Caco-2 (cell line): ENCODE results near the gene AKR1C1. TPM values are rescaled to one million over a fixed set of nuclear protein-coding genes. Genes with fewer than 3 reads are reported as not detected.
"Not testable (repeated sequence)": the region's sequence is repeated elsewhere in the genome, so short reads cannot be mapped to it uniquely, and the experiment has no call there.

Source experiments
- BruUV-seq: library from RNA; stranded (reverse); fragments of 400-500 nt; replicated peaks from 2 replicates; lab custom pipeline; 2021; lab: Mats Ljungman, UMichigan
- CTCF ChIA-PET: fragments of 300-600 bp; sonication (Branson Sonifier 250); formaldehyde crosslinking; loops from one replicate; lab custom pipeline; 2022; ENCODE audit warnings: antibody characterized with exemption; lab: Charles Lee
- POLR2A ChIA-PET: fragments of 300-600 bp; sonication (Branson Sonifier 250); formaldehyde crosslinking; loops from one replicate; lab custom pipeline; 2022; ENCODE audit warnings: antibody characterized with exemption; lab: Charles Lee
- DNase-seq, 2 experiments: peaks; one replicate each; pipeline versions ENCODE4 v3.0.0 to v3.0.0-alpha.2; 2020 to 2022
- H3K27me3 ChIP-seq: replicated peaks from 2 replicates; pipeline ENCODE4 v1.6.0; 2011; ENCODE audit warnings: low read length; ENCODE audit not compliant: control insufficient read depth, insufficient read depth
- H3K36me3 ChIP-seq: 2 replicates; pipeline ENCODE4 v1.5.1; 2011; ENCODE audit warnings: low read length; ENCODE audit not compliant: control insufficient read depth, insufficient read depth
- H3K4me1 ChIP-seq: fragments of 250-450 bp; sonication (Bioruptor Pico); 2 replicates; pipeline ENCODE4 v1.5.1; 2020; ENCODE audit warnings: mild to moderate bottlenecking
- H3K4me3 ChIP-seq: 2 replicates; pipeline ENCODE4 v1.5.1; 2011; ENCODE audit warnings: low read depth, mild to moderate bottlenecking, control low read depth, low read length
- H3K9me3 ChIP-seq: fragments of 250-450 bp; sonication (Bioruptor Pico); 2 replicates; pipeline ENCODE4 v1.5.1; 2020; ENCODE audit warnings: mild to moderate bottlenecking, moderate library complexity
- H3K27ac Mint-ChIP-seq: one replicate; pipeline ENCODE4 v1.8.0; 2022; ENCODE audit warnings: mixed read lengths; ENCODE audit not compliant: unreplicated experiment
- H3K27me3 Mint-ChIP-seq: one replicate; pipeline ENCODE4 v1.8.0; 2022; ENCODE audit warnings: mixed read lengths; ENCODE audit not compliant: insufficient read depth, unreplicated experiment
- H3K36me3 Mint-ChIP-seq: one replicate; pipeline ENCODE4 v1.8.0; 2022; ENCODE audit warnings: mild to moderate bottlenecking, mixed read lengths; ENCODE audit not compliant: insufficient read depth, unreplicated experiment
- H3K4me1 Mint-ChIP-seq: one replicate; pipeline ENCODE4 v1.8.0; 2022; ENCODE audit warnings: low read depth, mixed read lengths; ENCODE audit not compliant: unreplicated experiment
- H3K4me3 Mint-ChIP-seq: one replicate; pipeline ENCODE4 v1.8.0; 2022; ENCODE audit warnings: mild to moderate bottlenecking, moderate library complexity, mixed read lengths; ENCODE audit not compliant: unreplicated experiment
- H3K9me3 Mint-ChIP-seq: one replicate; pipeline ENCODE4 v1.8.0; 2022; ENCODE audit warnings: mixed read lengths; ENCODE audit not compliant: unreplicated experiment
- intact Hi-C: fragments of 100-400 bp; cut with micrococcal nuclease; formaldehyde crosslinking; loops from one replicate; pipeline ENCODE4 v1.10.0; 2022; ENCODE audit not compliant: unreplicated experiment
- total RNA-seq: library from RNA; stranded (reverse); gene quantifications from 2 replicates; pipeline ENCODE4 v1.2.3, GENCODE V29; 2022
- TF ChIP-seq, protein P1 (sequence below), 2 experiments: fragments of 200-600 bp in 1 of 2; IDR thresholded peaks; 1 replicate in 1 of 2; 2 replicates in 1 of 2; pipeline versions ENCODE4 v1.5.1 to v1.8.0; 2011 to 2022; ENCODE audit warnings: antibody characterized with exemption in 1 of 2, control low read depth in 1 of 2, inconsistent platforms in 1 of 2, low read depth in 1 of 2, low read length in 1 of 2, mild to moderate bottlenecking in 1 of 2, moderate library complexity in 1 of 2; ENCODE audit not compliant: insufficient read depth in 1 of 2, severe bottlenecking in 1 of 2, unreplicated experiment in 1 of 2

AKR1C1 gene
- total RNA-seq, 1 experiment from 2014 or later: 27.1 TPM

DNA sequence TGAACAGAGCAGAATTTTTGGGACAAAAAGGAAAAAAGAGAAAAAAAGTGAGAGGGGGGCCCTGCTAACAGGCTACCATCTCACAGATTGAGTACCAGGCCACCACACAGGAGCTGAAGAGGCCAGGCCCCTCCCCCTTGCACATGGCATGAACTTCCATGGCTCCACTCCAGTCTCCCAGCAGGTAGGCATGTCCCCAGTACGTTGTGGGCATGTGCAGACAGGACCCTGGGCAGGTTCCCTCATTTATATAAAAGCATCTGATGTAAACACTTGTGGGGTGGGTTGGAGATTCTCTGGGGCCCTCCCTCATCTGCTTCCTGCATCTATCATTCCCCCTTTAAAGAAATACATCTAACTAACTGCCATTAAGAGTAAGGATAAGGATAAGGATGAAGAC lies 45.0 kb upstream of the AKR1C1 start:
- no peaks in the 10 kb centered on the region for H3K9me3 ChIP-seq
- TF ChIP-seq, protein P1, sequence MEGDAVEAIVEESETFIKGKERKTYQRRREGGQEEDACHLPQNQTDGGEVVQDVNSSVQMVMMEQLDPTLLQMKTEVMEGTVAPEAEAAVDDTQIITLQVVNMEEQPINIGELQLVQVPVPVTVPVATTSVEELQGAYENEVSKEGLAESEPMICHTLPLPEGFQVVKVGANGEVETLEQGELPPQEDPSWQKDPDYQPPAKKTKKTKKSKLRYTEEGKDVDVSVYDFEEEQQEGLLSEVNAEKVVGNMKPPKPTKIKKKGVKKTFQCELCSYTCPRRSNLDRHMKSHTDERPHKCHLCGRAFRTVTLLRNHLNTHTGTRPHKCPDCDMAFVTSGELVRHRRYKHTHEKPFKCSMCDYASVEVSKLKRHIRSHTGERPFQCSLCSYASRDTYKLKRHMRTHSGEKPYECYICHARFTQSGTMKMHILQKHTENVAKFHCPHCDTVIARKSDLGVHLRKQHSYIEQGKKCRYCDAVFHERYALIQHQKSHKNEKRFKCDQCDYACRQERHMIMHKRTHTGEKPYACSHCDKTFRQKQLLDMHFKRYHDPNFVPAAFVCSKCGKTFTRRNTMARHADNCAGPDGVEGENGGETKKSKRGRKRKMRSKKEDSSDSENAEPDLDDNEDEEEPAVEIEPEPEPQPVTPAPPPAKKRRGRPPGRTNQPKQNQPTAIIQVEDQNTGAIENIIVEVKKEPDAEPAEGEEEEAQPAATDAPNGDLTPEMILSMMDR (IDR thresholded peaks at IDR 0.05; ENCODE audit: insufficient read depth in 1 of 2, low read depth in 1 of 2, low read length in 1 of 2, severe bottlenecking in 1 of 2, unreplicated experiment in 1 of 2): no peak
- H3K4me3 ChIP-seq: no peak overlapping the region
- no peaks in the 10 kb centered on the region for H3K4me1 ChIP-seq
- intact Hi-C loops: no loop called here
- no peaks in the 10 kb centered on the region for H3K27me3 ChIP-seq
- Mint-ChIP-seq H3K27me3 (no peaks in the 10 kb centered on the region), H3K4me1 (no peaks in the 10 kb centered on the region), H3K9me3 (no peaks in the 10 kb centered on the region), H3K4me3 (no peak overlapping the region), H3K27ac (no peak overlapping the region), H3K36me3 (no peaks in the 10 kb centered on the region)
- CTCF ChIA-PET: no interaction called here
- no TSS peak for BruUV-seq
- no peak for DNase-seq
- no peaks in the 10 kb centered on the region for H3K36me3 ChIP-seq
- POLR2A ChIA-PET: no interaction called here

GRCh38 chr10:4924482-4924881 lies 38.7 kb upstream of the AKR1C1 start:
- BruUV-seq, H3K36me3 Mint-ChIP-seq, POLR2A ChIA-PET, DNase-seq, H3K4me1 ChIP-seq, H3K4me1 Mint-ChIP-seq, CTCF ChIA-PET, H3K27me3 Mint-ChIP-seq, H3K27ac Mint-ChIP-seq, H3K27me3 ChIP-seq, H3K36me3 ChIP-seq, intact Hi-C loops, H3K4me3 ChIP-seq, H3K4me3 Mint-ChIP-seq, H3K9me3 ChIP-seq: not testable (repeated sequence)
- peaks cover 16% of the 10 kb centered on the region for H3K9me3 Mint-ChIP-seq

DNA sequence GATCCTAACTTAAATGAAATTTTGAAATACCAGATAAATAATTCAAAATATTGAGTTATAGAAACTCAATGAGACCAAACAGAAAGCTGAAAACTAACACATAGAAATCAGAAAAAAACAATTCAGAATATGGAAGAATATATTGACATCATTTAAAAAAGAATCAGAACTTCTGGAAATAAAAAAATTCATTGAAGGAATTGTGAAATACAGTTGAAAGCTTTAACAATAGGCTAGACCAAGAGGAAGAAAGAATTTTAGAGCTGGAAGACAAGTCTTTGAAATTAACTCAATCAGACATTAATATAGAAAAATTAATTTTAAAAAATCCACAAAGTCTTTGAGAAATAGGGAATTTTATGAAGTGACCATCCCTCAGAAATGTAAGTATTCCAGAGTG lies 36.8 kb upstream of the AKR1C1 start:
- no peak for DNase-seq
- TF ChIP-seq, protein P1 (IDR thresholded peaks at IDR 0.05; ENCODE audit: insufficient read depth in 1 of 2, low read depth in 1 of 2, low read length in 1 of 2, severe bottlenecking in 1 of 2, unreplicated experiment in 1 of 2): no peak
- no peak overlapping the region for H3K4me3 Mint-ChIP-seq
- Histone ChIP-seq H3K36me3 (no peaks in the 10 kb centered on the region), H3K9me3 (peaks cover 10% of the 10 kb centered on the region; the same call in 1 of the 2 replicates), H3K4me1 (no peaks in the 10 kb centered on the region), H3K27me3 (no peaks in the 10 kb centered on the region), H3K4me3 (no peak overlapping the region)
- CTCF ChIA-PET: no interaction called here
- H3K27me3 Mint-ChIP-seq: no peaks in the 10 kb centered on the region
- no peaks in the 10 kb centered on the region for H3K36me3 Mint-ChIP-seq
- H3K27ac Mint-ChIP-seq: no peak overlapping the region
- H3K9me3 Mint-ChIP-seq: peaks cover 16% of the 10 kb centered on the region
- no peaks in the 10 kb centered on the region for H3K4me1 Mint-ChIP-seq
- intact Hi-C loops: no loop called here
- POLR2A ChIA-PET: no interaction called here
- BruUV-seq: no TSS peak

DNA sequence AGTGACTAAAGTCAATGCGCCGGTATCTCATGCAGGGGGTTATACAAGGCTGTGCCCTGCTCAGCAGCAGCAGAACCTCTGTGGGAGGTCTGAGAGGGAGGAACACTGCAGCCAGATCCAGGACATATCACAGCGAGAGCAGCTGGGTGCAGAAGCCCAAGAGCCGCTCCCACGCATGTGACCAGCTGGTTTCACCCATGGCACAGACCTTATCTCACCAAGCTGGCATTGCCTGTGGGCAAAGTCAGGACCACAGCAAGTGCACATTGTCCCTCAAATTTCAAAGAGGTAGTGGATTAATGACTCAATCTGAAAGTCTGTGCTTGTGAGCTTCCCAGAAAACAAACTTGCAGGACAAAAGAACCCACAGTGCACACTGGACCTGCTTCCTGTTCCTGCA lies 31.6 kb upstream of the AKR1C1 start:
- Histone ChIP-seq H3K27me3 (no peaks in the 10 kb centered on the region), H3K4me1 (no peaks in the 10 kb centered on the region), H3K4me3 (no peak overlapping the region), H3K9me3 (peaks cover 2% of the 10 kb centered on the region; the same call in 1 of the 2 replicates), H3K36me3 (no peaks in the 10 kb centered on the region; the same call in 1 of the 2 replicates)
- Mint-ChIP-seq H3K27me3 (no peaks in the 10 kb centered on the region), H3K4me3 (no peak overlapping the region), H3K9me3 (peaks cover 17% of the 10 kb centered on the region), H3K27ac (no peak overlapping the region), H3K4me1 (no peaks in the 10 kb centered on the region), H3K36me3 (no peaks in the 10 kb centered on the region)
- BruUV-seq: no TSS peak
- POLR2A ChIA-PET: no interaction called here
- intact Hi-C loops: no loop called here
- CTCF ChIA-PET: no interaction called here
- TF ChIP-seq, protein P1 (IDR thresholded peaks at IDR 0.05; ENCODE audit: insufficient read depth in 1 of 2, low read depth in 1 of 2, low read length in 1 of 2, severe bottlenecking in 1 of 2, unreplicated experiment in 1 of 2): no peak
- no peak for DNase-seq
